ENCODE measurements around the gene MEST. TPM values are rescaled to one million over a fixed set of nuclear protein-coding genes. Genes with fewer than 3 reads are reported as not detected.

MEST gene
- total RNA-seq, 1 donor from 2014 or later: 57.5 TPM

DNA sequence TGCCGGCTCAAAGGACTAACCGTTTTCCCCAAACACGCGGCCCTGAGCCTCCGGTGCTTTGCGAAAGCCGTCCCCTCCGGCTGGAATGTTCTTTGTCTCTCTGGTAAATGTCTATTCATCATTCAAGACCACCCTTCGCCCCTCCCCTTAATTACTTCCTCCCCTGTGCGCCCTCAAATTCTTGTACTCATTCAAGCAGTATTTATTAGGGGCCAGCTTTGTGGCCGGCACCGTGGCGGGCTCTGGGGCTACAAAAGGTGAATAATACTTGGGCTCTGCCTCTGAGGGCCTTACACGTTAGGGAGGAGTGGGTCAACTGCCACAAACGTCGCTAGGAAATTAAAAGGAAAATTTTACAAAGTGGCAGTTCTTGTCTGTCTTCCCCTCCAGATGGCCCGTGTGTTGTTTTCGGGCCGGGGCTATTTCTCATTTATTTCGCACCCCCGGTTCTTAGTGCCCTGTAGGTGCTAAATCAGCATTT is 1.5 kb upstream of the MEST start:
- TF ChIP-seq CTCF (IDR thresholded peaks at IDR 0.05): no peak
- Histone ChIP-seq H3K4me3 (peak overlapping the region; percentile 46), H3K36me3 (no peaks in the 10 kb centered on the region), H3K27ac (no peak overlapping the region), H3K9me3 (no peaks in the 10 kb centered on the region), H3K27me3 (no peaks in the 10 kb centered on the region), H3K4me1 (peaks cover 39% of the 10 kb centered on the region)
- ATAC-seq (no peak), DNase-seq (no peak)
- intact Hi-C loops (cut with DNase I): no loop called here

GRCh38 chr7:130490888-130491804 is 739 bp upstream of the MEST start:
- Histone ChIP-seq H3K9me3 (no peaks in the 10 kb centered on the region), H3K27ac (peak overlapping the region; percentile 51), H3K4me3 (peak overlapping the region; percentile 46), H3K4me1 (peaks cover 36% of the 10 kb centered on the region), H3K36me3 (no peaks in the 10 kb centered on the region), H3K27me3 (no peaks in the 10 kb centered on the region)
- peak; percentile 68 for DNase-seq
- ATAC-seq: peak; percentile 42
- peak; percentile 64 for TF ChIP-seq CTCF (IDR thresholded peaks at IDR 0.05)
- intact Hi-C loops (cut with DNase I): no loop called here

GRCh38 chr7:130492523-130493274 is 814 bp downstream of the MEST start:
- peak overlapping the region; percentile 11 for H3K27ac ChIP-seq
- intact Hi-C loops (cut with DNase I): no loop called here
- H3K4me1 ChIP-seq: peaks cover 27% of the 10 kb centered on the region
- DNase-seq: no peak
- H3K27me3 ChIP-seq: no peaks in the 10 kb centered on the region
- H3K36me3 ChIP-seq: no peaks in the 10 kb centered on the region
- H3K9me3 ChIP-seq: no peaks in the 10 kb centered on the region
- TF ChIP-seq CTCF (IDR thresholded peaks at IDR 0.05): no peak
- no peak for ATAC-seq
- peak overlapping the region; percentile 46 for H3K4me3 ChIP-seq

DNA sequence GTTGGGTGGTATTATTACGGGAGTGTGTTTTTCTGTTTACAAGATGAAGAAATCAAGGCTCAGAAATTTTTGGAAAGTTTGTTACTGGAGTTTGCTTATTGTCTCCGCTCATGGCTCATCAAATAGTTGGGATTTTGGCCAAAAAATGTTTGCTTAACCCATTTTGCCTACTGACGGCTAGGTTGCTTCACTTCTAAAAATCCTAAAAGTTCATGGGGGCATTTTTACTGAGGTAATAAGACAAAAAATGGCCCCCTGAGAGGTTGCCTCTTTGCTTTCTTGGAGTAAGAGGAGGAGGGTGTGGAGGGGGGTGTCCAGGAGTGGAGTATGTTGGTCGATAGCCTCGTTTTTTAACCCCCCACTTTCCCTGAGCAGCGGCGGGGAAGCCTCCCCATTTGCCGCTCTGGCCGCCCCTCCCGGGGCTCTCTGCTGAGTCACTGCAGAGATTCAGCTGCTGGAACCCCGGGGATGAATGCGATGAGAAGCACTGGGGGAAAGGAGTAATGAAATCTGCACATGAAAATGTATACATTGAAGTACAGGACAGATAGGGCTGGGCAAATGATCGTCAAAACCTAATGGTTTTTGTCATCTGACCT is 1.5 kb downstream of the MEST start:
- Histone ChIP-seq H3K36me3 (peaks cover 4% of the 10 kb centered on the region), H3K27me3 (no peaks in the 10 kb centered on the region), H3K9me3 (no peaks in the 10 kb centered on the region), H3K4me1 (peaks cover 27% of the 10 kb centered on the region), H3K27ac (no peak overlapping the region), H3K4me3 (peak overlapping the region; percentile 46)
- no peak for TF ChIP-seq CTCF (IDR thresholded peaks at IDR 0.05)
- no peak for DNase-seq
- intact Hi-C loops (cut with DNase I): no loop called here
- no peak for ATAC-seq

DNA sequence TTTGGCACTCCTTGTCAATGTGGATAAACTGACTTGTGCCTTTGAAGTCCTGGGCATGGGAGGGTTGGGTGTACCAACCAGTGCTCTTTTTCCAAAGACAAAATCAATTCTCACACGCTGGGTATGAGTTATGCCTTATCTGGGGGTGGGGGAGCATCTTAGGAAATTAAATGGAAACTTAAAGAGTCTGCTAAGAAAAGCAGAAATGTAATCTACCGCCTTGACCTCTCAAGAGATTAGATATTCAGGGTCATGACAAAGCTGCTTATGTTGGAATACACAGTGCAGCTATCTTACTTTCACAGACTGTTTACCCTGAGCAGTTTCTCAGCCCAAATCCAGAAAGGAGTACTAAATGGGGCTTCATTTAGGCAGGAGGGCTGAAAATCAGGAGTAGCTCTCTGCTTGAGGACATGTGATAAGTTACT is 2.6 kb downstream of the MEST start:
- H3K4me1 ChIP-seq: peaks cover 18% of the 10 kb centered on the region
- H3K27ac ChIP-seq: no peak overlapping the region
- ATAC-seq (no peak), DNase-seq (no peak)
- intact Hi-C loops (cut with DNase I): no loop called here
- TF ChIP-seq CTCF (IDR thresholded peaks at IDR 0.05): no peak
- H3K4me3 ChIP-seq: peak overlapping the region; percentile 46
- H3K36me3 ChIP-seq: peaks cover 13% of the 10 kb centered on the region
- H3K9me3 ChIP-seq: no peaks in the 10 kb centered on the region
- H3K27me3 ChIP-seq: no peaks in the 10 kb centered on the region
